Measurements from ENCODE around the gene MNAT1.
"Not testable (repeated sequence)": the region's sequence is repeated elsewhere in the genome, so short reads cannot be mapped to it uniquely, and the experiment has no call there.

Gene MNAT1

DNA sequence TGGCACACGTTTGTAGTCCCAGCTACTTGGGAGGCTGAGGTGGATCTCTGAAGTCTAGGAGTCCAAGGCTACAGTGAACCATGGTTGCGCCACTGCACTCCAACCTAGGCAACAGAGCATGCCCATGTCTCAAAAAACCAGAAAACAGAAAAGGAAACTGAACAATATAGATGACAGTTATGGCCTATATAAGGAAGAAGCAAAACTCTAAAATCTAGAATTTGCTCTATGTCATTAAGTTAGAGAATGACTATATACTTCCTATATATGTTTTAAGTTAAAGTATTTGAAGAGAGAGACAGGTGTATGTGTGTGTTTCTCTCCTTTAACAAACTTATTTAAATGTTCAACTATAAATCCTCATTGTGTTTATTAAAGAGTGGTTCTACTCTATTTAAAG, 65.8 kb downstream of the MNAT1 start:
- DNase-seq (ENCODE audit: low read depth in 3 of 3, low spot score in 1 of 3): no peak

- DNase-seq (ENCODE audit: low read depth in 3 of 3, low spot score in 1 of 3): no peak
These were observed 69.3 kb downstream of the MNAT1 start for GRCh38 chr14:60803871-60804270.

DNA sequence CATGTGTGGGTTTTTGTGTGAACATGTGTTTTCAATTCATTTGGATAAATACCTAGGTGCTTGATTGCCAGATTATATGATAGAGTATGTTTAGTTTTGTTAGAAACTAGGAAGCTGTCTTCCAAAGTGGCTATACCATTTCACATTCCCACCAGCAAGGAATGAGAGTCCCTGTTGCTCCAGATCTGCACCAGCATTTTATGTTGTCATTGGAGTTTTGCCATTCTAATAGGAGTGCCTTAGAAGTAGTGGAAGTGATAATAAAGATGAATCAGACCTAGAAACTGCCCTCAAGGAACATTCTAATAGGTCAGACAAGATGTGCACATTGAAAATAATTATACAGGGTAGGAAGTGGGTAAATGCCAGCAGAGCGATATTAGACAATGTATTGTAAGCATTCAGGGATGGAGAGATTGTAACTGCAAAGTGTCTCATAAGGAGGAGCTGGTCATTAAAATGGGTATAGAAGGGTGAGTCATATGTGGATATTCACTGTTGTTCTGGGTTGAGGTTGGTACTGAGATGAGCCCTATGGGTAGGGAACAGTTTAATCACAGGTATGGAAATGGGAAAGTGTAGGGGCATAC, 71.4 kb downstream of the MNAT1 start:
- no peak for DNase-seq (ENCODE audit: low read depth in 3 of 3, low spot score in 1 of 3)

- DNase-seq (ENCODE audit: low read depth in 3 of 3, low spot score in 1 of 3): no peak
These were observed 72.7 kb downstream of the MNAT1 start for GRCh38 chr14:60807247-60807646.

- no peak for DNase-seq (ENCODE audit: low read depth in 3 of 3, low spot score in 1 of 3)
These were observed 73.4 kb downstream of the MNAT1 start for GRCh38 chr14:60807971-60808370.

DNA sequence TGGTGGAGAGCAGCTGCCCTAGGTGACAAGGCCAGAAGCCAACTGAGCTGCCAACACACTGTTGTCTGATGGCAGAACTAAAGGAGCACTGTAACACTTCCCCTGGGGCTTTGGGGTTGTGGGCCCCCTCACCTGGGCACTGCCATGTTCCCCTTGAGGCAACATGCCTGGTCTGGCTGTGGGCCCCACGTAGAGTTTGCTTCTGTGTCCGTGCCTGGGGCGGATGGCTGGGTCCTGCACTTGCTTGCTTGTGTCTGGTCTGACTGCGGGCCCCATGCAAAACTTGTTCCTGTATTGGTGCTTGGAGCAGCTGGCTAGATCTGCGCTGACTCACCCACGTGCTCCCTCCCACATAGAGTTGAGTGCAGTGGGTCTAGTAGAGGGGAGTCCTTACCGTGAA, 78.4 kb downstream of the MNAT1 start:
- no peak for DNase-seq (ENCODE audit: low read depth in 3 of 3, low spot score in 1 of 3)

- DNase-seq (ENCODE audit: low read depth in 3 of 3, low spot score in 1 of 3): no peak
These were observed 80.8 kb downstream of the MNAT1 start for GRCh38 chr14:60815371-60815770.

- no peak for DNase-seq (ENCODE audit: low read depth in 3 of 3, low spot score in 1 of 3)
These were observed 82.6 kb downstream of the MNAT1 start for GRCh38 chr14:60817113-60817512.

- no peak for DNase-seq (ENCODE audit: low read depth in 3 of 3, low spot score in 1 of 3)
These were observed 85.0 kb downstream of the MNAT1 start for GRCh38 chr14:60819575-60819974.

GRCh38 chr14:60838601-60839000, 104.0 kb downstream of the MNAT1 start:
- DNase-seq (ENCODE audit: low read depth in 3 of 3, low spot score in 1 of 3): no peak

DNA sequence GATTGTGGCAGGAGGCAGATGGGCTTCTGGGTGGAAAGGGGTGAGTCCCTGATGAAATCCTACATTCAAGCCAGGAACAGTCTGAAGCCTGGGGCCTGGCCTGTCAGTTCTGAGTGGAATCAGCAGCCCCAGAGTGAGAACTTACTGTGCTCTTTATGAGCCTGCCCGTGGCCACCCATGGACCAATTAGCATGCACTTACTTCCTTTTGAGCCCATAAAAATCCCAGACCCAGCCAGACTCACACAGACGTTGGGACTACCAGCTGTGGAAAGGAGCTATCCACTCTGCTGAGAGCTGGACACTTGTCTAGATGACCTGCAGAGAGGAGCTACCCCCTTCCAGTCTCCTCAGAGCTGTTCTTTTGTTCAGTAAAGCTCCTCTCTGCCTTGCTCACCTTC, 104.5 kb downstream of the MNAT1 start:
- DNase-seq (ENCODE audit: low read depth in 3 of 3, low spot score in 1 of 3): no peak

DNA sequence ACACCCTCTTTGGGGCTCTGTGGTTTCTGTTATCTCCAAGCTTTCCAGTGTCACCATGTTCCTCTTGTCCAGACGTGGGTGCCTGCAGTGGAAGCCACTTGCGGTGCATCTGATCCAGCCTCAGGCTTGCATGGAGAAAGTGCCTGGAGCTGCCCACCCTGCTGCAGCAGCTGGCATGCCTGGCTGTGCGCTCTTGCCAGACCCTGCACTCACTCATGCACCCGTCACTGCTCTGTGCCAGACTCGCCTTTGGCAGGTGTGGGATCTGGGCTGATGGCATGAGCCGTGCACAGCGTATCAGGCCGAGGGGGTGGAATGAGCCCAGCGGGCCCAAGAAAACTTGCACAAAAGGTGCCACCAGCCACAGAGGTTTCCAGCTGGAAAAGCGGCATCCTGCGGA, 105.1 kb downstream of the MNAT1 start:
- DNase-seq (ENCODE audit: low read depth in 3 of 3, low spot score in 1 of 3): no peak

DNA sequence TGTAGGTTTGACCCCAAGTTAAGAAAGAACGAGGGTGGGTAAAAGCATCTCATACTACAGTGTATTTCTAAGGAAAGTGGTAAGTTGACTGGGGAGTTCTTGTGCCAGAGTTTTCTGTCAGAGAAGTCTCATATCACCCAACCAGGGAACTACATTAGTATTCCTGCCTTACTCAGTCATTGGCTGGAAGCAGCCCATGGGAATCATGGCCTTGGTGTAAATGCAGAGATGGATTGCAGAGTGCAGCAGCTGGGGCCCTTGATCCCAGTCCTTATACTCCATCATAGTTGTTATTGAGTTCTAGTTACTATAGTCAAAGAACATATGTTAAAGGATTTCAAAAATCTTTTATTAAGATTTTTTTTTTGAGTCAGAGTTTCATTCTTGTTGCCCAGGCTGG, 105.8 kb downstream of the MNAT1 start:
- no peak for DNase-seq (ENCODE audit: low read depth in 3 of 3, low spot score in 1 of 3)

GRCh38 chr14:60845523-60845922, 111.0 kb downstream of the MNAT1 start:
- no peak for DNase-seq (ENCODE audit: low read depth in 3 of 3, low spot score in 1 of 3)

GRCh38 chr14:60848066-60848465, 113.5 kb downstream of the MNAT1 start:
- no peak for DNase-seq (ENCODE audit: low read depth in 3 of 3, low spot score in 1 of 3)

DNA sequence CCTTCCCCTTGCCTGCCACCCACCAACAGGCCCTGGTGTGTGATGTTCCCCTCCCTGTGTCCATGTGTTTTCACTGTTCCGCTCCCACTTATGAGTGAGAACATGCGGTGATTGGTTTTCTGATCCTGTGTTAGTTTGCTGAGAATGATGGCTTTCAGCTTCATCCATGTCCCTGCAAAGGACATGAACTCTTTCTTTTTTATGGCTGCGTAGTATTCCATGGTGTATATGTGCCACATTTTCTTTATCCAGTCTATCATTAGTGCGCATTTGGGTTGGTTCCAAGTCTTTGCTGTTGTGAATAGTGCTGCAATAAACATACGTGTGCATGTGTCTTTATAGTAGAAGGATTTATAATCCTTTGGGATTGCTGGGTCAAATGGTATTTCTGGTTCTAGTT, 117.1 kb downstream of the MNAT1 start:
- DNase-seq (ENCODE audit: low read depth in 3 of 3, low spot score in 1 of 3): not testable (repeated sequence)

DNA sequence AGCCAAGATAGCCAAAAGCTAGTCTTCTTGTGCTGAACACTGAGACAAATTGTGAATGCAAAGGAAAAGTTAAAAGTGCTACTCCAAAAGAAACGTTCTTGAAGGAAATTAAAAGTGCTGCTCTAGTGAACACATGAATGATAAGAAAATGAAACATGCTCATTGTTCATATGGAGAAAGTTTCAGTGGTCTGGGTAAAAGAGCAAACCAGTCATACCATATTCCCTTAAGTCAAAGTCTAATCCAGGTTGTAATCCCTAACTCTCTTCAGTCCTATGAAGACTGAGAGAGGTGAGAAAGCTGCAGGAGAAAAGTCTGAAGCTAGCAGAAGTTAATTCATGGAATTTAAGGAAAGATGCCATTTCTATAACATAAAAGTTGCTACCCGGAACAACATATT, 121.5 kb downstream of the MNAT1 start:
- DNase-seq (ENCODE audit: low read depth in 3 of 3, low spot score in 1 of 3): no peak

- DNase-seq (ENCODE audit: low read depth in 3 of 3, low spot score in 1 of 3): no peak
These were observed 125.0 kb downstream of the MNAT1 start for GRCh38 chr14:60859525-60859924.

DNA sequence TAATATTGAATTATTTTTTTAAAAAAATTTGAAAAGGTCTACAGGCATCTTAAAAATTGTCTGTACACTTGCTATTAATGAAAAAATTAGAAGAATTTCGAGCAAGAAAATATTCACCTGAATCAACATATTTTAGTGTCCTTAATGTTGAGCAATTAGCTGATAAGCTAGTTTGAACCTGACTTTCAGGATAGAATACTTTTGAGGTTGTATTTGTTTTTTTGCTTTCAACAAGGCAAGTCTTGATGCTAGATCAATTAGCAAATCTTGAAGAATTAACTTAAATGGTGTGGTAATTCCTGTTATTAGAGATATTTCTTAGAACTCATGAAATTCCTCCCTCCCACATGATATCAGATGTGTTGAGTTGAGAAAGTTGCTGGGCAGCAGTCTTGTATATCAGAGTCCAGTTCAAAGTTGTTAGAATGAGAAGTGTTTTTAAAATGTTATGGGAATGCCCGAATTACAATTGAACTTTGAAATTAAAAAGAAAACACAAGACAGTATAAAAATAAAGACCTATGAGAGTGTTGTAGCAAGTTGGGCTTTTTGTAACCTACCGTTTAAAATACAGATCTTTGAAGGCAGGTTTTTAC, 127.1 kb downstream of the MNAT1 start:
- no peak for DNase-seq (ENCODE audit: low read depth in 3 of 3, low spot score in 1 of 3)

DNA sequence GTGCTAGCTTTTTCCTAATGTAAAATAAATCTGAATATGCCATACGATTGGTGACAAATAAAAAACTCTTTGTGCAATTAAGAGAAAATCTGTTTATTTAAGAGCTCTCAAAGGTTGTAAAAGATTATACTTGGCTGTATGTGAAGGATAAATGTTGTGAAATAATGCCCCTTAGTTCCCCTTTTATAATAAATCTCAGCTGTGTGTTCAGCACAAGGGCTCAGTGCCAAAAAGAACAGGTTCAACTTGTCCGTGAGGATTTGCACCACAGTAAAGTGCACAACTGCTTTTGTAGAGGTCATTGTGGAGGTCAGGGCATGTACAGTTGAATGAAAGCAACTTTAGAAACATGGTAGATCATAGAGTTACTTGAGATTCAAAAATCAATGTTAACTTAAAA, 127.7 kb downstream of the MNAT1 start:
- DNase-seq (ENCODE audit: low read depth in 3 of 3, low spot score in 1 of 3): no peak

DNA sequence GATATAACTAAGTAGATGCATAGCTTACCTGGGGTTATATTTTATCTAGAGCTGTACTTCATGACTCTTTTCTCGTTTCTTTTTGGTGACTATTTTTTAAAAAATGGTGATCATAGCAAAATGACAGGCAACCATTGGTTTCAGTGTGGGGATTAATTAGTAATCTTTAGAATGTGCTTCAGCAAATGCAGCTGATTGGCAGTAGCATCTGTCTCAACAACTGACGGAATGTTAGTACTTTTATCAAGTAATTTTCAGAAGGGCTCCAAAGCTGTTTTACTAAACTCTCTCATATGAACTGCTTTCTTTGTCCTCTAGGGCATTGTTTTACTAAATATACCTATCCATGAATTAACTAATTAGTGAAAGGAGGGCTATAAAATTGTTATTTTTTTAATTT, 128.7 kb downstream of the MNAT1 start:
- DNase-seq (ENCODE audit: low read depth in 3 of 3, low spot score in 1 of 3): no peak

DNA sequence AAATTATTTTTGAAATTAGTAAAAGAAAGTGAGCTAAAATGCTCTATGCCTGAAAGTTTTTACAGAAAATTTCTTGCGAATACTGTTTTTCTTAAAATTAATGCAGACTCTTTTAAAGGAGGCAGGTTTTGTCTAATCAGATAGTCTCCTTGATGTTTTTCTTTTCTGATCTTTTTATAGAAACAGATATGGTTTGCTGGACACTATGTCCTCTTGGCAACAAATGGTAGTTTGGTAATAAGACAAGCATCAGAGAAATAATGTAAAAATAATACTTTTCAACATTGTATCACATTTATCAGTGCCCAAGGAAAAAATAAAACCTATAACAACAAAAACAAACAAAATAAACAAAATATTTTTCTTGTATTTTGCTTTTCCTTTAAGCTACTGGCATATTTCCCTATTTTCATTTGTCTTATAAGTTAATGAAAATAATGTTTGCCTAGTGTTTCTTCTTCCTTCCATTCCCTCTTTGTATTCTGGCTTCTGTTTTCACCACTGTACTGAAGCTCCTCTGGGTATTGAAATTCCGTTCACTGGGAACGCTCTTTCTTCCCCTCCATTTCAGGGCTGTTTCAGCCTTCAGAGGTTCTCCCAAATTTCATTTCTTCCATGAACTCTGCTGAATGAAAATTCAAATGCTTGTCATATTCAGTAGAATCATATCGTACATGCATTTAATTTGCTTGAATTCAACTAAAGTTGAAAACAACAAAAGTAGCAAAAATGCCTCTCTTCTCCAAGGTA, 131.0 kb downstream of the MNAT1 start:
- DNase-seq (ENCODE audit: low read depth in 3 of 3, low spot score in 1 of 3): no peak
